GM12874 (cell line): ENCODE data around the gene PSMD6.

ENCODE experiments used
- CTCF ChIP-seq: IDR thresholded peaks from 2 replicates; pipeline ENCODE4 v1.5.1; 2011; ENCODE audit warnings: low read depth, mild to moderate bottlenecking, control low read depth, low read length, moderate library complexity; ENCODE audit not compliant: insufficient read depth

The PSMD6 gene

GRCh38 chr3:63964681-63965485, 58.4 kb downstream of the PSMD6 start:
- TF ChIP-seq CTCF: no peak

GRCh38 chr3:63963496-63963895, 59.8 kb downstream of the PSMD6 start:
- no peak for TF ChIP-seq CTCF

- TF ChIP-seq CTCF: peak; percentile 56; the same call in 1 of the 2 replicates
These were observed 61.4 kb downstream of the PSMD6 start for GRCh38 chr3:63961891-63962290.
